ENCODE results near the gene STPG4. TPM values are rescaled to one million over a fixed set of nuclear protein-coding genes. Genes with fewer than 3 reads are reported as not detected.

STPG4 gene
- total and polyA plus RNA-seq, 2 of the 8 experiments (the other 6 are each of a cell fraction or from before 2014, with no cell fraction given) = 0.28 TPM; not detected in 1

GRCh38 chr2:47070155-47070919 lies 84.8 kb downstream of the STPG4 start:
- Histone ChIP-seq H3K9ac (replicated peaks in 1 of 4; ENCODE audit: extremely low read depth in 1 of 4, low read depth in 3 of 4, low read length in 3 of 4) (peak overlapping the region in 1 of 4 experiments; percentile 13; a peak in 1 of 7 replicates), H2BK120ac (replicated peaks; ENCODE audit: low read depth, low read length) (peak overlapping the region; percentile 20), H3K4me2 (ENCODE audit: insufficient read depth in 1 of 2, low read depth in 2 of 2, low read length in 2 of 2) (peak overlapping the region in 1 of 2 experiments; percentile 30; a peak in 2 of 4 replicates), H4K5ac (ENCODE audit: insufficient read length, low read depth, low read length) (peak overlapping the region; percentile 18), H2BK15ac (ENCODE audit: low read length) (peak overlapping the region; percentile 72; the same call in 1 of the 2 replicates), H2BK20ac (ENCODE audit: low read length) (peak overlapping the region; percentile 87; the same call in 1 of the 2 replicates), H3K23ac (ENCODE audit: insufficient read length) (no peak overlapping the region), H3K9me3 (ENCODE audit: insufficient read depth in 2 of 2, low read depth in 1 of 2, low read length in 1 of 2) (no peaks in the 10 kb centered on the region), H3K27me3 (replicated peaks in 1 of 4; ENCODE audit: control insufficient read depth in 3 of 4, extremely low read depth in 1 of 4, insufficient read depth in 3 of 4, low read length in 3 of 4) (no peaks in the 10 kb centered on the region), H3K4ac (replicated peaks; ENCODE audit: insufficient read length, low read depth, low read length) (peak overlapping the region; percentile 27), H2AFZ (ENCODE audit: low read length) (no peak overlapping the region), H3K14ac (ENCODE audit: insufficient read length) (no peak overlapping the region), H4K8ac (ENCODE audit: extremely low read depth, insufficient read depth, low read length) (peak overlapping the region; percentile 87), H3K4me3 (ENCODE audit: extremely low read depth in 1 of 4, insufficient read depth in 2 of 4, low read depth in 3 of 4, low read length in 4 of 4) (no peak overlapping the region), H4K91ac (replicated peaks; ENCODE audit: insufficient read length, low read length) (peak overlapping the region; percentile 79), H3K79me1 (ENCODE audit: low read depth, low read length) (no peaks in the 10 kb centered on the region), H2AK5ac (ENCODE audit: low read depth, low read length) (peak overlapping the region; percentile 95; the same call in 1 of the 2 replicates), H3K27ac (ENCODE audit: low read depth, low read length) (peak overlapping the region; percentile 55), H4K20me1 (replicated peaks in 1 of 2; ENCODE audit: control insufficient read depth in 1 of 2, insufficient read depth in 2 of 2, low read length in 2 of 2) (no peaks in the 10 kb centered on the region), H2BK12ac (ENCODE audit: low read depth, low read length) (peak overlapping the region; percentile 100), H2BK5ac (ENCODE audit: low read depth, low read length) (peak overlapping the region; percentile 96), H3K56ac (replicated peaks; ENCODE audit: insufficient read length, low read depth, low read length) (no peak overlapping the region), H3K23me2 (ENCODE audit: low read depth, low read length) (no peaks in the 10 kb centered on the region), H3K36me3 (ENCODE audit: control insufficient read depth in 2 of 4, insufficient read depth in 4 of 4, low read length in 3 of 4) (no peaks in the 10 kb centered on the region), H3K79me2 (ENCODE audit: control insufficient read depth in 1 of 2, insufficient read depth in 2 of 2, low read length in 2 of 2) (no peaks in the 10 kb centered on the region), H3K18ac (ENCODE audit: extremely low read depth, low read length) (peak overlapping the region; percentile 19; the same call in 1 of the 2 replicates), H3K4me1 (replicated peaks in 1 of 4; ENCODE audit: control insufficient read depth in 3 of 4, insufficient read depth in 4 of 4, low read length in 3 of 4) (peaks cover 2 to 30% (median 18%) of the 10 kb centered on the region in 4 experiments)
- TF ChIP-seq NANOG (IDR thresholded peaks at IDR 0.05; ENCODE audit: insufficient read depth, low read depth, low read length, poor library complexity, severe bottlenecking) (no peak), BCL11A (IDR thresholded peaks at IDR 0.05; ENCODE audit: low read depth in 2 of 2, low read length in 2 of 2) (no peak), RBBP5 (IDR thresholded peaks at IDR 0.05; ENCODE audit: borderline replicate concordance, low read depth, low read length) (0 out of 2 replicates have a peak, but pooled peaks have one; percentile 7), SP4 (IDR thresholded peaks at IDR 0.05; ENCODE audit: low read length) (no peak), TEAD4 (IDR thresholded peaks at IDR 0.05; ENCODE audit: low read depth, low read length) (no peak)
- DNase-seq (ENCODE audit: low read depth in 1 of 2, low spot score in 2 of 2) = no peak
- CTCF ChIA-PET (ENCODE audit: partially characterized antibody) = interaction anchor here (0.8 to 1.6 kb wide), 8 partner anchors 9 to 253 kb away, joined by 3 to 5 read pairs (median 4); no protein-coding TSS in a partner anchor
- 79% methylated on average over 12 of the region's 13 CpGs; no CpG with 5 or more reads in 1 of the 2 experiments for WGBS, 2 experiments (ENCODE audit: extremely low coverage in 1 of 2, insufficient coverage in 1 of 2, insufficient read length in 1 of 2, insufficient replicate concordance in 2 of 2, low coverage in 1 of 2, low lambda C conversion rate in 2 of 2, missing lambda C conversion rate in 1 of 2)
- FAIRE-seq = no peak
- POLR2A ChIA-PET (ENCODE audit: partially characterized antibody) = interaction anchor here (0.9 to 2.1 kb wide), 4 partner anchors 10 to 27 kb away, joined by 3 to 6 read pairs (median 4); no protein-coding TSS in a partner anchor

Measured in H1 (cell line).